NCI-H748 (cell line): ENCODE measurements around the gene SPIRE2.
"Not testable (repeated sequence)": the region's sequence is repeated elsewhere in the genome, so short reads cannot be mapped to it uniquely, and the experiment has no call there.

Experiments used
- DNase-seq: peaks from one replicate; lab custom pipeline; 2025; ENCODE audit not compliant: unreplicated experiment; lab: John Stamatoyannopoulos, UW

Gene SPIRE2

GRCh38 chr16:89912143-89912542 lies 83.9 kb downstream of the SPIRE2 start:
- no peak for DNase-seq

DNA sequence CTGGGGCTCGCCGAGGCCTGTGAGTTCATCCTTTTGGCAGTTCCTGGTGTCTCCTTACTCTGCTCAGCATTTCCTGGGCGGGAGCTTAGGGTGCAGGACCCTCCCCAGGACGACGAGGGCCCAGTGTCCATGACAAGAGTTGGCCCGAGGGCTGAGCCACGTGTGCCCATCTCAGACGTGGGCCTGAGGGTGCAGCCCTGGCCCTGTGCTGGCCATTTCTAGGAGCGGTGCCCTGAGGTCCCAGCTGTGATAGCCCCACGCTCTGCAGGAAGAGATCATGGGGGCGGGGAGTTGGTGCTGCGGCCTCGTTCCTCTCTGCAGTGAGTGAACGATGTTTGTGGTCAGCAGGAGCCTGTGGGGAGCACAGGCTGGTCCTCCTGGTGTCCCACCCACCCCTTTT lies 84.4 kb downstream of the SPIRE2 start:
- no peak for DNase-seq

DNA sequence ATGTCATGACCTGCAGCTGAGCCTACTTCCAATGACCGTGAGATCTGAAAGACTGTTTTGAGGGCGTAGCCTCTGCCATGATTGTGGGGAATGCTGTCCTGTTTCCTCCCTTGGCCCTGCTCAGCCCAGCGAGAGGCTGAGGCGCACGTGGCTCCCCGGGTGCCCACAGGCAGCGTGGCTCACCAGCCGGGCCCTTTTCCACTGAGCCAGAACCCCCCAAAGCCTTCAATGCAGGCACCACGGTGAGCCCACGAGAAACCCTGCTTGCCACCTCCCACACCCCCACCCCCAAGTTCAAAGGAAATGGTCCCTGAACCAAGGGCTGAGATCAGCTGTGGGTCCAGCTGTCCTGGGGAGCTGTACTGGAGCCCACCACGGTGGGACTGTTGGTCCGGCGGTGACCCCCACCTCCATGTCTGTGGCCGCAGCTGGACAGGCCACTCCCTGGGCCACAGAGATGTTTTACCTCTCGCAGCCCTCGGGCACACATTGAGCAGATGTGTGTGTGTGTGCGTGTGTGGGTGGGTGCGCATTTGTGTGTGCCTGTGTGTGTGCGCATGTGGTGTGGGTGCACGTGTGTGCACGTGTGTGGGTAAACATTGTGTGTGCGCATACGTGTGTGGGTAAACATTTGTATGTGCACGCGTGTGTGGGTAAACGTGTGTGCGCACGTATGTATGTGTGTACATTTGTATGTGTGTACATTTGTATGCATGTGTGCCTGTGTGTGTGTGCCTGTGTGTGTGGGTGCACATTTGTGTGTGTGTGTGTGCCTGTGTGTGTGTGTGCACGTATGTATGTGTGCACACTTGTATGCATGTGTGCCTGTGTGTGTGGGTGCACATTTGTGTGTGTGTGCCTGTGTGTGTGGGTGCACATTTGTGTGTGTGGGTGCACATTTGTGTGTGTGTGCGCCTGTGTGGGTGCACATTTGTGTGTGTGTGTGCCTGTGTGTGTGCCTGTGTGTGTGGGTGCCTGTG lies 85.4 kb downstream of the SPIRE2 start:
- no peak for DNase-seq

DNA sequence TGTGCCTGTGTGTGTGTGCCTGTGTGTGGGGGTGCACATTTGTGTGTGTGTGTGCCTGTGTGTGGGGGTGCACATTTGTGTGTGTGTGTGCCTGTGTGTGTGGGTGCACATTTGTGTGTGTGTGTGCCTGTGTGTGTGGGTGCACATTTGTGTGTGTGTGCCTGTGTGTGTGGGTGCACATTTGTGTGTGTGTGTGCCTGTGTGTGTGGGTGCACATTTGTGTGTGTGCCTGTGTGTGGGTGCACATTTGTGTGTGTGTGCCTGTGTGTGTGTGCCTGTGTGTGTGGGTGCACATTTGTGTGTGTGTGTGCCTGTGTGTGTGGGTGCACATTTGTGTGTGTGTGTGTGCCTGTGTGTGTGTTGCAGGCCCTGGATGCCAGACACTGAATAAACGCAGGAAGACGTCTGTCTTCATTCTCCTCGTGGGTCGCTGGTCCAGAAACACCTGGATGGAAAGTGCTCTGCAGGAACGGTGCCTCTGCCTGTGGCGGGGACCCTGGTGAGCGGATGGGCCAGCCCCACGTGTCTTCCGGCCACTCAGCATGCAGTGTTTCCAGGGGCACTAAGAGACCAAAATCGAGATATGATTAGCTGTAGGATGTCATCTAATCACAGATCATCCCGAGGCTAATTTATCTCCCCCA lies 86.5 kb downstream of the SPIRE2 start:
- DNase-seq, result not testable (repeated sequence)

- no peak for DNase-seq
These were observed 87.3 kb downstream of the SPIRE2 start for GRCh38 chr16:89915303-89916232.

- peak; percentile 85 for DNase-seq
These were observed 89.6 kb downstream of the SPIRE2 start for GRCh38 chr16:89917773-89918452.

GRCh38 chr16:89918453-89919347 lies 90.4 kb downstream of the SPIRE2 start, which contains the start of gene MC1R:
TSS of gene MC1R (plus strand) at chr16:89918862. CDS start at chr16:89919259, 397 bp downstream.
- peak; percentile 43 for DNase-seq

DNA sequence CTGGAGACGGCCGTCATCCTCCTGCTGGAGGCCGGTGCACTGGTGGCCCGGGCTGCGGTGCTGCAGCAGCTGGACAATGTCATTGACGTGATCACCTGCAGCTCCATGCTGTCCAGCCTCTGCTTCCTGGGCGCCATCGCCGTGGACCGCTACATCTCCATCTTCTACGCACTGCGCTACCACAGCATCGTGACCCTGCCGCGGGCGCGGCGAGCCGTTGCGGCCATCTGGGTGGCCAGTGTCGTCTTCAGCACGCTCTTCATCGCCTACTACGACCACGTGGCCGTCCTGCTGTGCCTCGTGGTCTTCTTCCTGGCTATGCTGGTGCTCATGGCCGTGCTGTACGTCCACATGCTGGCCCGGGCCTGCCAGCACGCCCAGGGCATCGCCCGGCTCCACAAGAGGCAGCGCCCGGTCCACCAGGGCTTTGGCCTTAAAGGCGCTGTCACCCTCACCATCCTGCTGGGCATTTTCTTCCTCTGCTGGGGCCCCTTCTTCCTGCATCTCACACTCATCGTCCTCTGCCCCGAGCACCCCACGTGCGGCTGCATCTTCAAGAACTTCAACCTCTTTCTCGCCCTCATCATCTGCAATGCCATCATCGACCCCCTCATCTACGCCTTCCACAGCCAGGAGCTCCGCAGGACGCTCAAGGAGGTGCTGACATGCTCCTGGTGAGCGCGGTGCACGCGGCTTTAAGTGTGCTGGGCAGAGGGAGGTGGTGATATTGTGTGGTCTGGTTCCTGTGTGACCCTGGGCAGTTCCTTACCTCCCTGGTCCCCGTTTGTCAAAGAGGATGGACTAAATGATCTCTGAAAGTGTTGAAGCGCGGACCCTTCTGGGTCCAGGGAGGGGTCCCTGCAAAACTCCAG lies 91.5 kb downstream of the SPIRE2 start:
- no peak for DNase-seq

GRCh38 chr16:89920723-89921122 lies 92.4 kb downstream of the SPIRE2 start:
- no peak for DNase-seq
